ENCODE results near the gene PPP1R12A.

The PPP1R12A gene

GRCh38 chr12:79782172-79782900 lies 152.6 kb downstream of the PPP1R12A start:
- TF ChIP-seq CTCF (IDR thresholded peaks at IDR 0.05) = no peak

GRCh38 chr12:79778802-79779448 lies 156.0 kb downstream of the PPP1R12A start:
- no peak for TF ChIP-seq CTCF (IDR thresholded peaks at IDR 0.05)

- no peak for TF ChIP-seq CTCF (IDR thresholded peaks at IDR 0.05)
These were observed 158.8 kb downstream of the PPP1R12A start for GRCh38 chr12:79776111-79776510.

- no peak for TF ChIP-seq CTCF (IDR thresholded peaks at IDR 0.05)
These were observed 159.4 kb downstream of the PPP1R12A start for GRCh38 chr12:79775355-79776027.

- TF ChIP-seq CTCF (IDR thresholded peaks at IDR 0.05) = no peak
These were observed 161.0 kb downstream of the PPP1R12A start for GRCh38 chr12:79773896-79774295.

- no peak for TF ChIP-seq CTCF (IDR thresholded peaks at IDR 0.05)
These were observed 164.9 kb downstream of the PPP1R12A start for GRCh38 chr12:79769860-79770485.

GRCh38 chr12:79769189-79769859 lies 165.6 kb downstream of the PPP1R12A start:
- TF ChIP-seq CTCF (IDR thresholded peaks at IDR 0.05) = no peak
